Measurements from ENCODE around the gene HAUS7. TPM values are rescaled to one million over a fixed set of nuclear protein-coding genes. Genes with fewer than 3 reads are reported as not detected.

Gene HAUS7
- total RNA-seq, 1 donor: 10.8 TPM

DNA sequence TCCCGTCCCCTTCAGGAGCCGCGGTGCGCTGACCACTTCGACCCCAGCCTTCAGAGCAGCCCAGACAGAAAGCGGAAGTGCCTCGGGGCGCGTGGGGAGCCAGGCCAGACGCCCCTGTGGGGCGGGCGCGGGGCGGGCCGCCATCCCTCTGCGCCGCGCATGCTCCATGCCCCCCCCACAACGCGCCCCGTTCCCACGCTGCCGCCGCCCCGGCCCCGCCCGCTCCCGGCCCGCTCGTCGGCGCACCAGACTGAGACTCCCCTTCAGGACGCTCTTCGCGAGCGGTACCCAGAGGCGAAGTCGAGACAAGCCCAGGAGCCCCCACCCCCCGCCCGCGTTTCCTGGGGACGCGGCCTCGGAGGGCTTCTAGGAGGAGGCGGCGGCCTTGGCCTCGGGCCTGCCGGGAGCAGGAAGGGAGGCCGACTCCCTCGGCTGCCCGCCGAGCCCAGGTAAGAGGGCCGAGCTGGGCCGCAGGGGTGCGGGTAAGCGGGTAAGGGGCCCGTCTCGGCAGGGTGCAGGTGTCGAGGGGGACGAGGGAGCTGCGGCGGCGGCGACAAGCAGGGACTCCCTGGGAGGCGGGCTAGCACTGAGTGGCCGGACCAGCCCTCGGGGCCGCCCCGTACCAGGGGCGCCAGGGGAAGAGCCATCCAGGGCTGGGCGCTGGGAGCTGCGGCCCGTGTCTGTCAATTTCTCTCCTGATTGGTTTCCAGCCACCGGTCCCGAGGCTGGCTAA lies 59.0 kb downstream of the HAUS7 start, which contains the start of gene ZFP92:
Gene ZFP92, plus strand, starts transcription at position 218 of the 733 bp plus-strand sequence. CDS start 6,851 bp downstream, outside the sequence.
- DNase-seq (ENCODE audit: low read depth): peak; percentile 12
- H3K4me3 ChIP-seq (ENCODE audit: low read depth, low read length): peak within 1 kb of the TSS; percentile 58
- TF ChIP-seq, protein P1, sequence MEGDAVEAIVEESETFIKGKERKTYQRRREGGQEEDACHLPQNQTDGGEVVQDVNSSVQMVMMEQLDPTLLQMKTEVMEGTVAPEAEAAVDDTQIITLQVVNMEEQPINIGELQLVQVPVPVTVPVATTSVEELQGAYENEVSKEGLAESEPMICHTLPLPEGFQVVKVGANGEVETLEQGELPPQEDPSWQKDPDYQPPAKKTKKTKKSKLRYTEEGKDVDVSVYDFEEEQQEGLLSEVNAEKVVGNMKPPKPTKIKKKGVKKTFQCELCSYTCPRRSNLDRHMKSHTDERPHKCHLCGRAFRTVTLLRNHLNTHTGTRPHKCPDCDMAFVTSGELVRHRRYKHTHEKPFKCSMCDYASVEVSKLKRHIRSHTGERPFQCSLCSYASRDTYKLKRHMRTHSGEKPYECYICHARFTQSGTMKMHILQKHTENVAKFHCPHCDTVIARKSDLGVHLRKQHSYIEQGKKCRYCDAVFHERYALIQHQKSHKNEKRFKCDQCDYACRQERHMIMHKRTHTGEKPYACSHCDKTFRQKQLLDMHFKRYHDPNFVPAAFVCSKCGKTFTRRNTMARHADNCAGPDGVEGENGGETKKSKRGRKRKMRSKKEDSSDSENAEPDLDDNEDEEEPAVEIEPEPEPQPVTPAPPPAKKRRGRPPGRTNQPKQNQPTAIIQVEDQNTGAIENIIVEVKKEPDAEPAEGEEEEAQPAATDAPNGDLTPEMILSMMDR (IDR thresholded peaks at IDR 0.05; ENCODE audit: insufficient read depth, low read depth, low read length): no peak

DNA sequence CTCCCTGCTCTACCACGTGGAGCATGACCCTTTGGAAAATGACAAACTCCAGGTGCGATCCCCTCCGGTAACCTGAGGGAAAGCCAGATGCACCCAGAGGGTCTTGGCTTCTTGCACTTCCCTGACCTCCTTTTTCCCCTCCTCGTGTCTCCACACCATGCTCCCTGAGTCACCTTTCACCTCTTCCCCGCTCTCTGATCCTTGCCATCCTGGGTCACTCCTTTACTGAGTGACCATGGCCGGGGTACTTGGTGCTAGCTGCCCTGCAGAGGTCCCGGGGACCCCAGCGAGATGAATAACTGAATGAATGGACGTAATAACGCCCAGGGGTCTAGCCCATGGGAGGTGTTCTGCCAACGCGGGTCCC lies 59.5 kb downstream of the HAUS7 start:
- TF ChIP-seq, protein P1 (IDR thresholded peaks at IDR 0.05; ENCODE audit: insufficient read depth, low read depth, low read length): no peak
- no peak for DNase-seq (ENCODE audit: low read depth)
- H3K4me3 ChIP-seq (ENCODE audit: low read depth, low read length): peak overlapping the region; percentile 58

DNA sequence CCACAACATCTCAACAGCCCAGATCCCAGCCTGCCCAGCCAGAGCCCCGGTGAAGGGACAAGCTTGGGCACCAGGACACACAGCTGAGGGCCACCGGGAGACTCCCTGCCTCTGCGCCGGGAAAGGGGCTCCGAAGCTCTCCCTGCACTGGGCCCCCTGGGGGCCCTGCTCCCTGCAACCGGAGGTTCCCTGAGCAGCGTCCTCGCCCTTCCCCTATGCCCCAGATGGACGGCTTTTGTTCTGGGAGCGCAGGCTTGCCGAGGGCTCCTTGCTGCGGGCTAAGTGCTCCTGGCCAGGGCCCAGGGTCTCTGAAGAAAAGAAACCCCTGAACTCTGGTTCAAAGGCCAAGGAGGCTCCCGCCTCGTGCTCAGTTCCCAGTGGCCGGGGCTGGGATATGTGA lies 60.0 kb downstream of the HAUS7 start:
- no peak for DNase-seq (ENCODE audit: low read depth)
- TF ChIP-seq, protein P1 (IDR thresholded peaks at IDR 0.05; ENCODE audit: insufficient read depth, low read depth, low read length): no peak
- no peak overlapping the region for H3K4me3 ChIP-seq (ENCODE audit: low read depth, low read length)

DNA sequence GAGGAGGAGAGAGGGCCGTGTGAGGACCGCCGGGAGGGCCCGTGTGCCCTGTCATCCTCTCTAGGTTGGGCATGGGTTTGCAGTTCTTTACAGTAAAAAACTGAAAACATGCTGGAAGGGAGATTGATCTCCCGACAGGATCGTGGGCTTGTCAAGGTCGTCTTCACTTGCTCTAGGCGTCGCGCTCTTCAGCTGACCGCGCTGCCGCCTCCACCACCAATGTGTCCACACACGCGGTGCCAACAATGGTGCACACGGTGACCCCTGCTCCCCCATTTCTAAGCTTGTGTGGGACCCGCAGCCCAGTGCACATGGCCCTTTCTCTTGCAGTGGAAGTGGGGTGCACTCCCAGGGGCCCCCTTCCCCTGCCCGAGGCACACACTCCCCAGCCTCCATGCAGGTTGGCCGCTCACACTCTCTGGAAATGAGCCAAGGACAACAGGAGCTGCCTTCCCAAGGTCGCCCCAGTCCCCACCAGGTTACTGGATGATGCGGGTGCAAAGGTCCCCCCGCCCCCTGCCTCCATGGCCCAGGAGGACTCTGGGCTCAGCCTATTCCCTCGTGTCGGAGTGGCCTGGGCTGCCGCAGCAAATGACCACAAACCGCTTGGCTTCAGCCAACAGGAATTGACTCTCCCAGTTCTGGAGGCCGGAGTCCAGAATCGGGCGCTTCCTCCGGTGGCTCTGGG lies 60.8 kb downstream of the HAUS7 start:
- TF ChIP-seq, protein P1 (IDR thresholded peaks at IDR 0.05; ENCODE audit: insufficient read depth, low read depth, low read length): no peak
- no peak overlapping the region for H3K4me3 ChIP-seq (ENCODE audit: low read depth, low read length)
- DNase-seq (ENCODE audit: low read depth): no peak

DNA sequence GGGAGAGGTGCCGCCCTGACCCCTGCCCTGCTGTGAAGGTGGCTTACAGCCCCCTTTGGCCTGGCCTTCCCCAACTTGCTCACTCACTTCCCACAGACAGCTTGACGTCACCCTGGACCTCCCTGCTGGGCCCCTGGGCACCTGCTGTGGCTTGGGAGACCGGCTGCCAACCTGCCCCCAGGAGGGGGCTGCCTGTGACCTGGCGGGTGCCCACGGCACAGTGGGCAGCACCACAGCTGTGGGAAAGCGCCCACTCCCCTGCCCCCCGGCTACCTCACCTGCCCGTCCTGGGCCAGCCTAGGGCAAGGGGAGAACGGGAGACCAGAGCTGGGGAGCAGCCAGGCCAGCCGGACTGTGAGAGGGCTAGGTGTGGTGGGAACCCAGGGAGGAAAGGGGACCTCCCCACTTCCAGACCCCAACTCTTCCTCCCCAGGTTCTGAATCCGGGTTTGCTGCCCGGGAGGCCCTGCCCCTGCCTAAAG lies 61.5 kb downstream of the HAUS7 start:
- TF ChIP-seq, protein P1 (IDR thresholded peaks at IDR 0.05; ENCODE audit: insufficient read depth, low read depth, low read length): no peak
- no peak for DNase-seq (ENCODE audit: low read depth)
- no peak overlapping the region for H3K4me3 ChIP-seq (ENCODE audit: low read depth, low read length)

DNA sequence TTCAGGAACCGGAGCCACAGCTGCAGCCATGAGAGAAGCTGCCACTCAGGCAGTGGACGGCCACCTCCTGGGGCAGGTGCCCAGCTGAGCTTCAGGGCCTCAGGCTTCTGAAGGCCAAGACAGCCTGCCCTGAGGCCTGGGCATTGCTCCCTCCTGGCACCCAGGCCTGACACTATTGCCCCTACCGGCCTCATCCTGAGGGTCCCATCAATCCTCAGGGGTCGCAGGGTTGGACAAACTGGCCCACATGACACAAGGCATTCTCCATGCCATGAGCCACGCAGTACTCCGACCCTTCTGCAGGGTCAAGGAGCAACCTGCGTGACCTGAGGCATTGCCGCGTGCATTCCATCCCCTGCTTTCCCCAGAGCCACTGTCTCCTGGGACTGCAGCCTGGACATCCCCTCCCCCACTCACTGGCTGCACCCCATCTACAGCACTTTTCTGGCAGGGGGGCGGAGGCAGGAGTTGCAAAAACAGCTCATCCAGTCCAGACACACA lies 62.1 kb downstream of the HAUS7 start:
- DNase-seq (ENCODE audit: low read depth): no peak
- TF ChIP-seq, protein P1 (IDR thresholded peaks at IDR 0.05; ENCODE audit: insufficient read depth, low read depth, low read length): no peak
- H3K4me3 ChIP-seq (ENCODE audit: low read depth, low read length): no peak overlapping the region
